K562 (cell line): ENCODE results near the gene PTGR3. TPM values are rescaled to one million over a fixed set of nuclear protein-coding genes. Genes with fewer than 3 reads are reported as not detected.

Source experiments
- ATAC-seq: fragments of 200-7000 bp; cut with Tn5 transposase; 3 replicates; pipeline ENCODE4 v1.9.1; 2020; ENCODE audit warnings: moderate library complexity
- BruUV-seq: library from RNA; stranded (reverse); fragments of 400-500 nt; replicated peaks from 2 replicates; lab custom pipeline; 2021; lab: Mats Ljungman, UMichigan
- CTCF ChIA-PET: fragments of 300-600 bp; formaldehyde crosslinking; extraction: SDS; loops from one replicate; lab custom pipeline; 2021; ENCODE audit warnings: low intra/inter-chr PET ratio; lab: Yijun Ruan, JAX
- POLR2A ChIA-PET: fragments of 300-600, 350-650 bp; sonication (Branson Sonifier 250); formaldehyde crosslinking; extraction: SDS; loops from one replicate; lab custom pipeline; 2021; ENCODE audit warnings: antibody characterized with exemption, inconsistent platforms; lab: Yijun Ruan, JAX
- DNase-seq, 4 experiments: peaks; one replicate each; pipeline versions ENCODE4 v3.0.0 to v3.0.0-alpha.2; 2011 to 2018; ENCODE audit warnings: low spot score in 3 of 4, mixed read lengths in 3 of 4; ENCODE audit errors: extremely low read depth in 1 of 4
- FAIRE-seq: peaks from 2 replicates; lab custom pipeline; 2011; peaks lifted over from hg19 to GRCh38; lab: Jason Lieb, UNC
- H2AFZ ChIP-seq: 2 replicates; pipeline ENCODE4 v1.6.0; 2011; ENCODE audit warnings: low read depth, low read length, control low read depth, inconsistent platforms
- H3K27ac ChIP-seq: fragments of 200-600 bp; 3 replicates; pipeline ENCODE4 v1.8.0; 2011; ENCODE audit warnings: low read depth, mild to moderate bottlenecking, control low read depth, inconsistent platforms, low read length, moderate library complexity, mixed read lengths; ENCODE audit errors: extremely low read depth
- H3K27me3 ChIP-seq, 2 experiments: fragments of 300-600 bp in 1 of 2; 2 replicates in 1 of 2; 3 replicates in 1 of 2; pipeline versions ENCODE4 v1.6.0 to v1.8.0; 2011; ENCODE audit warnings: inconsistent platforms in 2 of 2, low read length in 2 of 2, mild to moderate bottlenecking in 1 of 2, mixed read lengths in 1 of 2, moderate library complexity in 1 of 2; ENCODE audit not compliant: control insufficient read depth in 2 of 2, insufficient read depth in 2 of 2
- H3K36me3 ChIP-seq: fragments of 300-600 bp; 3 replicates; pipeline ENCODE4 v1.8.0; 2011; ENCODE audit warnings: mild to moderate bottlenecking, low read length, inconsistent platforms; ENCODE audit not compliant: control insufficient read depth, insufficient read depth
- H3K4me1 ChIP-seq, 2 experiments: fragments of 200-600 bp in 1 of 2; replicated peaks in 1 of 2; 2 replicates in 1 of 2; 3 replicates in 1 of 2; pipeline versions ENCODE4 v1.5.1 to v1.8.0; 2011; ENCODE audit warnings: inconsistent platforms in 2 of 2, low read length in 2 of 2, mild to moderate bottlenecking in 1 of 2, mixed read lengths in 1 of 2, moderate library complexity in 1 of 2; ENCODE audit not compliant: control insufficient read depth in 2 of 2, insufficient read depth in 2 of 2
- H3K4me2 ChIP-seq: 2 replicates; pipeline ENCODE4 v1.6.1; 2011; ENCODE audit warnings: low read length, control low read depth, inconsistent platforms, mixed read lengths; ENCODE audit not compliant: insufficient read depth
- H3K4me3 ChIP-seq: fragments of 200-600 bp; sonication (generic), shearing (Covaris generic); 2 replicates; pipeline ENCODE4 v1.5.1; 2016; ENCODE audit warnings: control low read depth, inconsistent platforms
- H3K79me2 ChIP-seq: fragments of 200-600 bp; 3 replicates; pipeline ENCODE4 v1.8.0; 2011; ENCODE audit warnings: low read length, inconsistent platforms; ENCODE audit not compliant: control insufficient read depth, insufficient read depth
- H3K9ac ChIP-seq, 2 experiments: 2 replicates each; pipeline versions ENCODE4 v1.6.0 to v1.6.1; 2011; ENCODE audit warnings: low read depth in 2 of 2, low read length in 2 of 2, control low read depth in 1 of 2, inconsistent platforms in 1 of 2, mild to moderate bottlenecking in 1 of 2, mixed read lengths in 1 of 2; ENCODE audit not compliant: insufficient read depth in 1 of 2
- H3K9me1 ChIP-seq: one replicate; pipeline ENCODE4 v1.6.0; 2011; ENCODE audit warnings: inconsistent platforms, mild to moderate bottlenecking, low read length, moderate library complexity; ENCODE audit not compliant: control insufficient read depth, insufficient read depth
- H3K9me3 ChIP-seq: replicated peaks from 2 replicates; pipeline ENCODE4 v1.5.1; 2011; ENCODE audit warnings: low read depth, low read length, inconsistent platforms; ENCODE audit not compliant: control insufficient read depth, insufficient read depth
- H4K20me1 ChIP-seq: replicated peaks from 2 replicates; pipeline ENCODE4 v1.6.1; 2011; ENCODE audit warnings: low read length, inconsistent platforms, mixed read lengths; ENCODE audit not compliant: control insufficient read depth, insufficient read depth
- BRD9 ChIP-seq: fragments of 450-650 bp; IDR thresholded peaks from 2 replicates; pipeline ENCODE4 v1.6.1; 2018; ENCODE audit warnings: low read depth; ENCODE audit not compliant: partially characterized antibody
- CCAR2 ChIP-seq: fragments of 200-400 bp; formaldehyde crosslinking; IDR thresholded peaks from 2 replicates; pipeline ENCODE4 v1.6.1; 2017; ENCODE audit warnings: mild to moderate bottlenecking, low read depth, low read length
- CREB3L1 ChIP-seq: fragments of 450-650 bp; IDR thresholded peaks from 2 replicates; pipeline ENCODE4 v1.6.1; 2014; ENCODE audit warnings: low read depth, mild to moderate bottlenecking, moderate library complexity, borderline replicate concordance
- DNMT1 ChIP-seq: fragments of 450-650 bp; IDR thresholded peaks from 2 replicates; pipeline ENCODE4 v1.6.1; 2016; ENCODE audit warnings: antibody characterized with exemption, mild to moderate bottlenecking
- SRSF3 ChIP-seq: fragments of 200-400 bp; formaldehyde crosslinking; IDR thresholded peaks from 2 replicates; pipeline ENCODE4 v1.6.1; 2016; ENCODE audit warnings: mild to moderate bottlenecking, low read length, moderate library complexity; ENCODE audit not compliant: insufficient read depth
- TBP ChIP-seq: optimal IDR thresholded peaks from 2 replicates; pipeline ENCODE3; 2011; ENCODE audit warnings: low read depth, low read length, improper control_type of control experiment
- TFAM ChIP-seq: fragments of 250-450 bp; sonication (Bioruptor Pico); conservative IDR thresholded peaks from 2 replicates; pipeline ENCODE4 v1.5.0; 2021; ENCODE audit warnings: mild to moderate bottlenecking, moderate library complexity
- ZBTB40 ChIP-seq, 2 experiments: fragments of 450-650 bp in 1 of 2; sonication (generic) in 1 of 2; formaldehyde crosslinking in 1 of 2; IDR thresholded peaks; 2 replicates each; pipeline versions ENCODE4 v1.7.1 to v1.9.0; 2016 to 2022; ENCODE audit warnings: inconsistent platforms in 1 of 2, mild to moderate bottlenecking in 1 of 2, missing genetic modification reagents in 1 of 2
- ZNF12 ChIP-seq: sonication (generic); formaldehyde crosslinking; IDR thresholded peaks from 2 replicates; pipeline ENCODE4 v1.4.0; 2020; ENCODE audit warnings: mild to moderate bottlenecking, missing genetic modification reagents
- ZNF133 ChIP-seq: fragments of 250-450 bp; sonication (Bioruptor Pico); IDR thresholded peaks from 2 replicates; pipeline ENCODE4 v1.4.0; 2020; ENCODE audit warnings: mild to moderate bottlenecking
- ZNF146 ChIP-seq: IDR thresholded peaks from one replicate; pipeline ENCODE4 v1.6.1; 2018; ENCODE audit warnings: missing compliant biosample characterization; ENCODE audit not compliant: unreplicated experiment
- ZNF174 ChIP-seq: fragments of 250-450 bp; sonication (Bioruptor Pico); IDR thresholded peaks from 2 replicates; pipeline ENCODE4 v1.4.0; 2020; ENCODE audit warnings: mild to moderate bottlenecking
- ZNF282 ChIP-seq: sonication (generic); formaldehyde crosslinking; IDR thresholded peaks from 2 replicates; pipeline ENCODE4 v1.8.1; 2023; ENCODE audit warnings: missing genetic modification reagents
- ZNF347 ChIP-seq: fragments of 450-650 bp; formaldehyde crosslinking; IDR thresholded peaks from 2 replicates; pipeline ENCODE4 v1.4.0; 2020; ENCODE audit warnings: low read depth, mild to moderate bottlenecking, moderate library complexity
- ZNF408 ChIP-seq: fragments of 250-450 bp; sonication (Bioruptor Pico); IDR thresholded peaks from 2 replicates; pipeline ENCODE4 v1.4.0; 2020; ENCODE audit warnings: low read depth, mild to moderate bottlenecking, moderate library complexity
- WGBS: fragments of 100-300 bp; shearing (Covaris generic); methylation state at CpG from one replicate; pipeline ENCODE4 v1.1.6; 2016; ENCODE audit warnings: low coverage, mixed read lengths; ENCODE audit not compliant: insufficient coverage; ENCODE audit errors: missing lambda C conversion rate; 5-methylcytosine and 5-hydroxymethylcytosine counted together
- in situ Hi-C: fragments of 300-500 bp; cut with MboI; formaldehyde crosslinking; loops from 4 replicates; pipeline ENCODE4 v1.15.0; 2018; ENCODE audit warnings: inconsistent platforms, mixed read lengths
- intact Hi-C: fragments of 100-400 bp; cut with micrococcal nuclease; formaldehyde crosslinking; loops from 2 replicates; pipeline ENCODE4 v1.14.2; 2022
- polyA plus RNA-seq, 8 experiments: library from polyadenylated mRNA; depleted of rRNA in 4 of 8; stranded (reverse) in 5 of 8; unstranded in 3 of 8; fragments of >200 nt; fragmentation: Nextera tagmentation in 2 of 8; fragmentation: Illumina TruSeq in 1 of 8; extraction: Ambion mirVana in 2 of 8; extraction: Trizol in 1 of 8; gene quantifications; 2 replicates each; pipeline versions ENCODE4 v1.2.1 to v1.2.3, GENCODE V29; 2011 to 2014; ENCODE audit warnings: inconsistent platforms in 1 of 8, missing spikeins in 1 of 8
- total RNA-seq, 7 experiments: library from RNA; depleted of rRNA in 6 of 7; stranded (reverse); fragments of >200 nt in 6 of 7; fragmentation: Illumina TruSeq in 2 of 7; extraction: Trizol in 2 of 7; gene quantifications; 2 replicates each; pipeline versions ENCODE4 v1.2.1 to v1.2.3, GENCODE V29; 2011 to 2021; ENCODE audit warnings: low replicate concordance in 1 of 7

The PTGR3 gene
- total and polyA plus RNA-seq, 9 of the 15 experiments (the other 6 are each of a cell fraction or from before 2014, with no cell fraction given), result 4.1 to 32.3 (median 15.3) TPM

- DNase-seq, result no peak
- no TSS peak for BruUV-seq
- in situ Hi-C loops (no loop called here), intact Hi-C loops (no loop called here)
- Histone ChIP-seq H3K9ac (no peak overlapping the region), H3K9me3 (no peaks in the 10 kb centered on the region), H2AFZ (no peak overlapping the region), H3K36me3 (no peaks in the 10 kb centered on the region), H3K4me3 (no peak overlapping the region), H3K27me3 (peaks cover 28 to 87% of the 10 kb centered on the region in 2 experiments), H3K9me1 (no peaks in the 10 kb centered on the region), H3K27ac (no peak overlapping the region), H3K4me1 (peaks cover 0 to 7% of the 10 kb centered on the region in 2 experiments; a peak in 1 of 5 replicates), H3K4me2 (no peak overlapping the region), H3K79me2 (no peaks in the 10 kb centered on the region), H4K20me1 (no peaks in the 10 kb centered on the region)
- CTCF ChIA-PET, result no interaction called here
- ATAC-seq, result no peak
- 0% methylated on average over 1 of the region's 9 CpGs for WGBS
- POLR2A ChIA-PET, result no interaction called here
- FAIRE-seq, result no peak
- TF ChIP-seq ZNF282, result no peak
- TF ChIP-seq ZNF347 (CRISPR knock-in tag), result no peak
- no peak for TF ChIP-seq ZNF133 (CRISPR knock-in tag)
- no peak for TF ChIP-seq TFAM (CRISPR knock-in tag)
- TF ChIP-seq CREB3L1, result no peak
- TF ChIP-seq ZNF12, result no peak
- TF ChIP-seq CCAR2, result no peak
- no peak for TF ChIP-seq ZBTB40 (IDR thresholded peaks at IDR 0.05)
- TF ChIP-seq ZBTB40 (CRISPR knock-in tag; IDR thresholded peaks at IDR 0.05), result no peak
- no peak for TF ChIP-seq TBP
- no peak for TF ChIP-seq ZNF408 (CRISPR knock-in tag)
- TF ChIP-seq ZNF174 (CRISPR knock-in tag), result no peak
- TF ChIP-seq ZNF146 (CRISPR knock-in tag), result no peak
- TF ChIP-seq BRD9, result no peak
- no peak for TF ChIP-seq DNMT1
- TF ChIP-seq SRSF3, result no peak
Measured at GRCh38 chr18:75159238-75159518, 49.8 kb downstream of the PTGR3 start.
